ENCODE results near the gene PIGL. TPM values are rescaled to one million over a fixed set of nuclear protein-coding genes. Genes with fewer than 3 reads are reported as not detected.

Gene PIGL
- total and polyA plus RNA-seq, 2 donors (not counting 1 experiment from before 2014, with no cell fraction given): 16.4 to 19.3 TPM

GRCh38 chr17:16211590-16211989 is 5.4 kb upstream of the PIGL start:
- Histone ChIP-seq H3K9ac (ENCODE audit: insufficient read depth, low read length) (no peak overlapping the region), H3K4me3 (replicated peaks in 1 of 4; ENCODE audit: control extremely low read depth in 1 of 4, insufficient read depth in 1 of 4, low read depth in 3 of 4, low read length in 4 of 4) (no peak overlapping the region), H3K27me3 (ENCODE audit: control insufficient read depth, insufficient read depth, low read length) (no peaks in the 10 kb centered on the region), H3K36me3 (ENCODE audit: control insufficient read depth, insufficient read depth, low read length) (no peaks in the 10 kb centered on the region), H3K4me1 (ENCODE audit: control insufficient read depth, extremely low read depth, insufficient read depth, low read length) (peaks cover 3% of the 10 kb centered on the region), H3K9me3 (ENCODE audit: control insufficient read depth, insufficient read depth, low read depth, low read length) (no peaks in the 10 kb centered on the region), H4K20me1 (ENCODE audit: control insufficient read depth, extremely low read depth, insufficient read depth, low read length) (no peaks in the 10 kb centered on the region), H2AFZ (ENCODE audit: low read length) (no peak overlapping the region), H3K79me2 (ENCODE audit: control insufficient read depth, insufficient read depth, low read length) (peaks cover 84% of the 10 kb centered on the region), H3K27ac (ENCODE audit: insufficient read depth, low read length) (no peak overlapping the region), H3K4me2 (ENCODE audit: extremely low read depth, insufficient read depth, low read length) (peak overlapping the region; percentile 25)
- TF ChIP-seq CTCF (conservative IDR thresholded peaks at IDR 0.05 in 1 of 2, IDR thresholded peaks at IDR 0.05 in 1 of 2; ENCODE audit: low read depth in 1 of 2, low read length in 2 of 2) (no peak), EZH2 (IDR thresholded peaks at IDR 0.05; ENCODE audit: low read length, missing control alignments) (no peak)
- DNase-seq (ENCODE audit: low read depth in 2 of 2): no peak

DNA sequence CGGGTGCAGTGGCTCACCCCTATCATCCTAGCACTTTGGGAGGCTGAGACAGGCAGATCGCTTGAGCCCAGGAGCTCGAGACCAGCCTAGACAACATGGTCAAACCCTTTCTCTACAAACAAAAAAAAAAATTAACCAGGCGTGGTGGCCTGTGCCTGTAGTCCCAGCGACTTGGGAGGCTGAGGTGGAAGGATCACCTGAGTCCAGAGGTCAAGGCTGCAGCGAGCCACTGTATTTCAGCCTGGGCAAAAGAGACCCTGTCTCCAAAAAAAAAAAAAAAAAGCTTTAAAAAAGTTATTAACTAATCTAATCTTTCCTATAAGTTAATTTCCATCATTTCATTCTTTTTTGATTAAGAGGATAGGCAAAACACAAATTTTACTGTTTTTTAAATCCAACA is 4.2 kb upstream of the PIGL start:
- H3K4me2 ChIP-seq (ENCODE audit: extremely low read depth, insufficient read depth, low read length): no peak overlapping the region
- H2AFZ ChIP-seq (ENCODE audit: low read length): no peak overlapping the region
- H4K20me1 ChIP-seq (ENCODE audit: control insufficient read depth, extremely low read depth, insufficient read depth, low read length): no peaks in the 10 kb centered on the region

More for the DNA sequence above, 4.2 kb upstream of the PIGL start:
- Histone ChIP-seq H3K4me3 (replicated peaks in 1 of 4; ENCODE audit: control extremely low read depth in 1 of 4, insufficient read depth in 1 of 4, low read depth in 3 of 4, low read length in 4 of 4) (no peak overlapping the region), H3K27me3 (ENCODE audit: control insufficient read depth, insufficient read depth, low read length) (no peaks in the 10 kb centered on the region), H3K27ac (ENCODE audit: insufficient read depth, low read length) (no peak overlapping the region), H3K79me2 (ENCODE audit: control insufficient read depth, insufficient read depth, low read length) (peaks cover 82% of the 10 kb centered on the region), H3K9me3 (ENCODE audit: control insufficient read depth, insufficient read depth, low read depth, low read length) (no peaks in the 10 kb centered on the region), H3K4me1 (ENCODE audit: control insufficient read depth, extremely low read depth, insufficient read depth, low read length) (peaks cover 3% of the 10 kb centered on the region), H3K36me3 (ENCODE audit: control insufficient read depth, insufficient read depth, low read length) (no peaks in the 10 kb centered on the region), H3K9ac (ENCODE audit: insufficient read depth, low read length) (no peak overlapping the region)
- no peak for TF ChIP-seq EZH2 (IDR thresholded peaks at IDR 0.05; ENCODE audit: low read length, missing control alignments)
- no peak for TF ChIP-seq CTCF (conservative IDR thresholded peaks at IDR 0.05 in 1 of 2, IDR thresholded peaks at IDR 0.05 in 1 of 2; ENCODE audit: low read depth in 1 of 2, low read length in 2 of 2)
- no peak for DNase-seq (ENCODE audit: low read depth in 2 of 2)
